ENCODE data around the gene MYH7B.

Gene MYH7B

DNA sequence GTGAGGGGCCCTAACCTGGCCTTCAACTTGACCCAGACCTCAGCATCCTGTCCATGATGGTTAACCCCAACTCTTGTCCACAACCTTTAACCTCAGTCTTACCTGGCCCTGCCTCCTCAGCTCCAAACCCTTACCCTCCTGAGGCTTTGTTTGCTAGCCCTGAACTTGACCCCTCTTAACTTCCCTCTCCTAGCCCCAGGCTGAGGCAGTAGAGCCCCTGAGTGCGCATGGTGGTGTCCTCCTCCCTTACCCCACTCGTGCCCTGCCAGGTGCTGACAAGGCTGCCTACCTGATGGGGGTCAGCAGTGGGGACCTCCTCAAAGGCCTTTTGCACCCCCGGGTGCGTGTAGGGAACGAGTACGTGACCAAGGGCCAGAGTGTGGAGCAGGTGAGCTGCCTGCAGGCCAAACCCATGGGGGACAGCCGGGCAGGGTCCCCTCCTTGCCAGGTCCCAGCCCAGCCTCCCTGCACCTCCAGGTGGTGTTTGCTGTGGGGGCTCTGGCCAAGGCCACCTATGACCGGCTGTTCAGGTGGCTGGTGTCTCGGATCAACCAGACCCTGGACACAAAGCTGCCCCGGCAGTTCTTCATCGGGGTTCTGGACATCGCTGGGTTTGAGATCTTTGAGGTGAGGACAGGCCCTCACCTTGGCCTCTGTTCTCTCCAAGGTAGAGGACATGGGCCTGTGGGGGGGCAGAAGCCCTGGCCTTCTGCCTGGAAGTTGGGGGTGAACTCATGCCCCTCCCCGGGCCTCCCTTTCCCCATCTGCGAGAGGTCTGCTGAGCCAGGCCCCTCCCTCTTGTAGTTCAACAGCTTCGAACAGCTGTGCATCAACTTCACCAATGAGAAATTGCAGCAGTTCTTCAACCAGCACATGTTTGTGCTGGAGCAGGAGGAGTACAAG lies 31.9 kb downstream of the MYH7B start:
- DNase-seq (ENCODE audit: extremely low spot score), result no peak
- CTCF ChIA-PET, result no interaction called here
- TF ChIP-seq, protein P1, sequence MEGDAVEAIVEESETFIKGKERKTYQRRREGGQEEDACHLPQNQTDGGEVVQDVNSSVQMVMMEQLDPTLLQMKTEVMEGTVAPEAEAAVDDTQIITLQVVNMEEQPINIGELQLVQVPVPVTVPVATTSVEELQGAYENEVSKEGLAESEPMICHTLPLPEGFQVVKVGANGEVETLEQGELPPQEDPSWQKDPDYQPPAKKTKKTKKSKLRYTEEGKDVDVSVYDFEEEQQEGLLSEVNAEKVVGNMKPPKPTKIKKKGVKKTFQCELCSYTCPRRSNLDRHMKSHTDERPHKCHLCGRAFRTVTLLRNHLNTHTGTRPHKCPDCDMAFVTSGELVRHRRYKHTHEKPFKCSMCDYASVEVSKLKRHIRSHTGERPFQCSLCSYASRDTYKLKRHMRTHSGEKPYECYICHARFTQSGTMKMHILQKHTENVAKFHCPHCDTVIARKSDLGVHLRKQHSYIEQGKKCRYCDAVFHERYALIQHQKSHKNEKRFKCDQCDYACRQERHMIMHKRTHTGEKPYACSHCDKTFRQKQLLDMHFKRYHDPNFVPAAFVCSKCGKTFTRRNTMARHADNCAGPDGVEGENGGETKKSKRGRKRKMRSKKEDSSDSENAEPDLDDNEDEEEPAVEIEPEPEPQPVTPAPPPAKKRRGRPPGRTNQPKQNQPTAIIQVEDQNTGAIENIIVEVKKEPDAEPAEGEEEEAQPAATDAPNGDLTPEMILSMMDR (IDR thresholded peaks at IDR 0.05; ENCODE audit: control extremely low read depth, extremely low read depth, low read depth, missing control alignments), result no peak
- POLR2A ChIA-PET, result interaction anchor here (0.6 to 1.0 kb wide), 2 partner anchors 9 to 176 kb away, joined by 3 to 5 read pairs; no protein-coding TSS in a partner anchor

DNA sequence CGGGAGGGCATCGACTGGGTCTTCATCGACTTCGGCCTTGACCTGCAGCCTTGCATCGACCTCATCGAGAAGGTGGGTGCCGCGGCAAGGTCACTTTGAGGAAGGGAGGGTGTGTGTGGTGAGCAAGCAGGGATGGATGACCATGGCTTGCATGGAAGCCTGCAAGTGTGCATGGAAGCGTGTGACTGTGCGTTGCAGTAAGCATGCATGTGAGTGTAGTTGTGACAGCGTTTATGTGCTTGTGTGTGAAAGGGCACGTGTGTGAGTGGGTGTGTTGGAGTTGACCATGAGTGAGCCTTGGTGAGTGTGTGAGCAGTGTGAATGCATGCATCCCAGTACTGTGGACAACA lies 32.5 kb downstream of the MYH7B start:
- TF ChIP-seq, protein P1 (IDR thresholded peaks at IDR 0.05; ENCODE audit: control extremely low read depth, extremely low read depth, low read depth, missing control alignments), result no peak
- CTCF ChIA-PET, result no interaction called here
- POLR2A ChIA-PET, result interaction anchor here (0.6 to 1.0 kb wide), 2 partner anchors 9 to 177 kb away, joined by 3 to 5 read pairs; no protein-coding TSS in a partner anchor
- DNase-seq (ENCODE audit: extremely low spot score), result no peak

DNA sequence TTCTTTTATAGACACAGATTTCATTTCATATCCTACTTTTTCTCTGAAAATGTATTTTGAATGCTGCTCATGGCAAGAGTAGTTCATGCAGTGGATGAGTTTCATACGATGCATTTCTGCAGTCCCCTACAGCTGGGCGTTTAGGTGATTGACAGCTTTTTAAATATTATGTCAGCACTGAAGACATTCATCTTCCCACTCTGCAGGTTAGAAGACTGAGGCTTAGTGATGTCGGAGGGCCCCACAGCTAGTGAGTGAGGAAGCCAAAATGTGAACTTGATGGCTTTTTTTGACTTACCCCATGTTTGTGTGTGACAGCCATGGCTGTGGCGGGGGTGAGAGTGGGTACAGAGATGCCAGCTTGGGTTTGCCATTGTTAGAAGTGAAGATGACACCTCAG lies 33.5 kb downstream of the MYH7B start:
- POLR2A ChIA-PET, result interaction anchor here (0.5 kb wide), 1 partner anchor 627 kb away, joined by 4 read pairs; the partner anchor contains the start of gene SPAG4
- CTCF ChIA-PET, result no interaction called here
- DNase-seq (ENCODE audit: extremely low spot score), result no peak
- TF ChIP-seq, protein P1 (IDR thresholded peaks at IDR 0.05; ENCODE audit: control extremely low read depth, extremely low read depth, low read depth, missing control alignments), result no peak

DNA sequence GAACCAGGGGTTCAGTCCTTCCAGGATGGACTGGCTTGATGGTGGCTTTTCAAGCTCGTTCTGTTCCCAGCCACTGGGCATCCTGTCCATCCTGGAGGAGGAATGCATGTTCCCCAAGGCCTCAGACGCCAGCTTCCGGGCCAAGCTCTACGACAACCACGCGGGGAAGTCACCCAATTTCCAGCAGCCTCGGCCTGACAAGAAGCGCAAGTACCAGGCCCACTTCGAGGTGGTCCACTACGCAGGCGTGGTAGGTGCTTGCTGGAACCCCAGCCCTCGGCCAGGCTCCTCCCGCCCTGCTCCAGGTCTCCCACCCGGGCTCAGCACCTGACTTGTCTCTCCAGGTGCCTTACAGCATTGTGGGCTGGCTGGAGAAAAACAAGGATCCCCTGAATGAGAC lies 34.0 kb downstream of the MYH7B start:
- ChIA-PET CTCF (no interaction called here), POLR2A (interaction anchor here (0.5 kb wide), 1 partner anchor 626 kb away, joined by 4 read pairs; the partner anchor contains the start of gene SPAG4)
- DNase-seq (ENCODE audit: extremely low spot score), result no peak
- TF ChIP-seq, protein P1 (IDR thresholded peaks at IDR 0.05; ENCODE audit: control extremely low read depth, extremely low read depth, low read depth, missing control alignments), result no peak

DNA sequence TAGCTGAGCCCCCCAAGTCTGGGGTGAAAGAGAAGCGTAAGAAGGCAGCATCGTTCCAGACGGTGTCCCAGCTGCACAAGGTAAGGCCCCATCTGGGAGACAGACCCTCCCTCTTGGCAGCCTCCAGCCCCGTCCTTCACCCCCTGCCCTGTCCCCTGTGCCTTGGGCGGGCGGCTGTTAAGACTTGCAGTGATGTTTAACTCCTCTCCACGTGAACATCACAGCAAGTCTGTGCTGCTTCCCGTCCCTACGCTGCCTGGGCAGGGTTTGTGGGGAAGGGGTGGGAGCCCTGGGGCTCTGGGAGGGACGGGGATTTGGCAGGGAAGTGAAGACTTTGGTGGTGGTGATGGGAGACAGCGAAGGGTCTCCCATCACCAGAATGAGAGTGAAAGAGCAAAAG lies 34.6 kb downstream of the MYH7B start:
- CTCF ChIA-PET, result no interaction called here
- TF ChIP-seq, protein P1 (IDR thresholded peaks at IDR 0.05; ENCODE audit: control extremely low read depth, extremely low read depth, low read depth, missing control alignments), result no peak
- DNase-seq (ENCODE audit: extremely low spot score), result no peak
- POLR2A ChIA-PET, result no interaction called here

DNA sequence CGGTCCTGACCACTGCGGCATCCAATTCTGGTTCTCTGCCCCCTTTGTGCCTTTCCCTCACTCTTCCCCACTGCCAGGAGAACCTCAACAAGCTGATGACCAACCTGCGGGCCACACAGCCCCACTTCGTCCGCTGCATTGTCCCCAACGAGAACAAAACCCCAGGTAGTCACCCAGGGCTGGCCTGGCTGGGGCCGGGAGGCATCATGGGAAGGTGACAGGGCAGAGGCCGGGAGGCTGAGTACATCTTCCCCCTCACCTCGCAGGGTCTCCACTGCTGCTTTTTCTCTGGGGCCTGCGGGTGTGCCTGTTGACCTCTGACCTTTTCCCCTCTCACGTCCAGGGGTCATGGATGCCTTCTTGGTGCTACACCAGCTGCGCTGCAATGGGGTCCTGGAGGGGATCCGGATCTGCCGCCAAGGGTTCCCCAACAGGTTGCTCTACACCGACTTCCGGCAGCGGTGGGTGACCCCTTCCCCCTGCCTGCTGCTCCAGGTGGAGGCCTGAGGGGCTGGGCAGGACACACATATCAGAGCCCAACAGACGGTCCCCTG lies 35.1 kb downstream of the MYH7B start:
- CTCF ChIA-PET, result no interaction called here
- POLR2A ChIA-PET, result no interaction called here

More for the DNA sequence above, 35.1 kb downstream of the MYH7B start:
- TF ChIP-seq, protein P1 (IDR thresholded peaks at IDR 0.05; ENCODE audit: control extremely low read depth, extremely low read depth, low read depth, missing control alignments), result no peak
- DNase-seq (ENCODE audit: extremely low spot score), result no peak
